B cell (primary cell): Measurements from ENCODE around the gene ZP1. TPM values are rescaled to one million over a fixed set of nuclear protein-coding genes. Genes with fewer than 3 reads are reported as not detected.

Experiments used
- ATAC-seq: fragments of 200-7000 bp; cut with Tn5 transposase; one replicate; pipeline ENCODE4 v1.10.0; 2021; ENCODE audit warnings: low read depth, mild to moderate bottlenecking, moderate number of reproducible peaks, moderate library complexity
- CTCF ChIA-PET: fragments of 350-600 bp; sonication (Branson Sonifier 250); formaldehyde crosslinking; loops from one replicate; lab custom pipeline; 2021; ENCODE audit warnings: antibody characterized with exemption, inconsistent platforms; lab: Charles Lee
- POLR2A ChIA-PET: fragments of 350-600 bp; sonication (Branson Sonifier 250); formaldehyde crosslinking; loops from one replicate; lab custom pipeline; 2021; ENCODE audit warnings: antibody characterized with exemption; lab: Charles Lee
- DNase-seq: peaks from one replicate; pipeline ENCODE4 v3.0.0; 2013
- H2AFZ ChIP-seq: 2 replicates; pipeline ENCODE4 v1.6.1; 2012; ENCODE audit warnings: mild to moderate bottlenecking, low read depth, low read length; ENCODE audit not compliant: insufficient read depth, poor library complexity, severe bottlenecking
- H3K27ac ChIP-seq, 2 donors: 1 replicate in 1 of 2; 2 replicates in 1 of 2; pipeline ENCODE4 v1.5.1; 2012 to 2013; ENCODE audit warnings: low read length in 2 of 2, mild to moderate bottlenecking in 2 of 2, moderate library complexity in 1 of 2
- H3K27me3 ChIP-seq, 4 experiments: fragments of 200-600 bp in 1 of 4; sonication (generic) in 1 of 4; replicated peaks in 1 of 4; 1 replicate in 2 of 4; 2 replicates in 2 of 4; pipeline versions ENCODE4 v1.6.1 to v1.7.0; 2013 to 2016; ENCODE audit warnings: low read length in 3 of 4, mild to moderate bottlenecking in 2 of 4, mixed read lengths in 1 of 4, moderate library complexity in 1 of 4; ENCODE audit not compliant: insufficient read depth in 4 of 4, control insufficient read depth in 3 of 4; ENCODE audit errors: control extremely low read depth in 1 of 4
- H3K36me3 ChIP-seq, 2 experiments: replicated peaks in 1 of 2; 1 replicate in 1 of 2; 2 replicates in 1 of 2; pipeline versions ENCODE4 v1.6.1 to v1.7.1; 2013; ENCODE audit warnings: low read length in 1 of 2; ENCODE audit not compliant: insufficient read depth in 2 of 2, control insufficient read depth in 1 of 2; ENCODE audit errors: control extremely low read depth in 1 of 2, extremely low read depth in 1 of 2
- H3K4me1 ChIP-seq, 2 donors: fragments of 200-600 bp in 1 of 2; sonication (generic) in 1 of 2; 1 replicate in 1 of 2; 2 replicates in 1 of 2; pipeline versions ENCODE4 v1.5.1 to v1.6.1; 2013 to 2017; ENCODE audit warnings: low read length in 2 of 2; ENCODE audit not compliant: control insufficient read depth in 2 of 2, insufficient read depth in 2 of 2
- H3K4me2 ChIP-seq: replicated peaks from 2 replicates; pipeline ENCODE3; 2012; ENCODE audit warnings: mild to moderate bottlenecking, low read depth, low read length; ENCODE audit not compliant: poor library complexity, severe bottlenecking
- H3K4me3 ChIP-seq, 5 experiments: fragments of 200-600 bp in 1 of 5; sonication (generic) in 1 of 5; 1 replicate in 3 of 5; 2 replicates in 2 of 5; pipeline versions ENCODE4 v1.5.1 to v1.7.0; 2011 to 2016; ENCODE audit warnings: low read length in 4 of 5, mild to moderate bottlenecking in 4 of 5, low read depth in 2 of 5, control low read depth in 1 of 5, moderate library complexity in 1 of 5; ENCODE audit not compliant: insufficient read depth in 1 of 5; ENCODE audit errors: control extremely low read depth in 1 of 5, extremely low read depth in 1 of 5
- H3K79me2 ChIP-seq: fragments of 200-600 bp; sonication (generic); one replicate; pipeline ENCODE4 v1.6.0; 2016; ENCODE audit warnings: low read length; ENCODE audit not compliant: control insufficient read depth, insufficient read depth
- H3K9ac ChIP-seq: fragments of 200-600 bp; sonication (generic); 2 replicates; pipeline ENCODE4 v1.6.1; 2017; ENCODE audit warnings: mild to moderate bottlenecking, low read length, moderate library complexity
- H3K9me3 ChIP-seq, 3 donors: one replicate each; pipeline versions ENCODE4 v1.6.1 to v1.7.1; 2013; ENCODE audit warnings: low read length in 2 of 3; ENCODE audit not compliant: control insufficient read depth in 2 of 3, insufficient read depth in 1 of 3; ENCODE audit errors: control extremely low read depth in 1 of 3
- H4K20me1 ChIP-seq: 2 replicates; pipeline ENCODE4 v1.6.0; 2012; ENCODE audit warnings: mild to moderate bottlenecking, low read length; ENCODE audit not compliant: insufficient read depth, control insufficient read depth, poor library complexity, severe bottlenecking
- H3K27ac Mint-ChIP-seq: one replicate; pipeline ENCODE4 v1.8.0; 2021; ENCODE audit warnings: mixed read lengths
- H3K27me3 Mint-ChIP-seq: one replicate; pipeline ENCODE4 v1.8.0; 2021; ENCODE audit warnings: mixed read lengths
- H3K4me1 Mint-ChIP-seq: one replicate; pipeline ENCODE4 v1.8.0; 2021; ENCODE audit warnings: mixed read lengths
- H3K4me3 Mint-ChIP-seq: one replicate; pipeline ENCODE4 v1.8.0; 2021; ENCODE audit warnings: mixed read lengths
- H3K9me3 Mint-ChIP-seq: one replicate; pipeline ENCODE4 v1.8.0; 2022; ENCODE audit warnings: mixed read lengths; ENCODE audit not compliant: insufficient read depth
- EZH2 ChIP-seq: IDR thresholded peaks from 2 replicates; pipeline ENCODE4 v1.6.1; 2012; ENCODE audit warnings: borderline replicate concordance, low read depth, mild to moderate bottlenecking, moderate library complexity, low read length; ENCODE audit not compliant: insufficient read depth, poor library complexity, severe bottlenecking
- WGBS: methylation state at CpG from one replicate; pipeline ENCODE4 v1.1.5; 2013; ENCODE audit warnings: missing lambda C conversion rate; ENCODE audit not compliant: insufficient coverage; 5-methylcytosine and 5-hydroxymethylcytosine counted together
- intact Hi-C: fragments of 100-400 bp; cut with micrococcal nuclease; formaldehyde crosslinking; loops from one replicate; pipeline ENCODE4 v1.10.0; 2022
- polyA plus RNA-seq: library from polyadenylated mRNA; depleted of rRNA; stranded (reverse); fragments of >200 nt; gene quantifications from 2 replicates; pipeline ENCODE4 v1.2.3, GENCODE V29; 2012
- total RNA-seq, 2 donors: library from RNA; stranded (reverse); fragments of 120-200 nt in 1 of 2; gene quantifications; 1 replicate in 1 of 2; 2 replicates in 1 of 2; pipeline versions ENCODE4 v1.2.3 to v1.2.4, GENCODE V29; 2013 to 2022
- TF ChIP-seq, protein P1 (sequence below): fragments of 200-600 bp; IDR thresholded peaks from one replicate; pipeline ENCODE4 v1.8.0; 2022; ENCODE audit warnings: antibody characterized with exemption, mild to moderate bottlenecking

Gene ZP1
- total and polyA plus RNA-seq, 2 donors (not counting 1 experiment from before 2014, with no cell fraction given), result 0.06 TPM; not detected in 1

DNA sequence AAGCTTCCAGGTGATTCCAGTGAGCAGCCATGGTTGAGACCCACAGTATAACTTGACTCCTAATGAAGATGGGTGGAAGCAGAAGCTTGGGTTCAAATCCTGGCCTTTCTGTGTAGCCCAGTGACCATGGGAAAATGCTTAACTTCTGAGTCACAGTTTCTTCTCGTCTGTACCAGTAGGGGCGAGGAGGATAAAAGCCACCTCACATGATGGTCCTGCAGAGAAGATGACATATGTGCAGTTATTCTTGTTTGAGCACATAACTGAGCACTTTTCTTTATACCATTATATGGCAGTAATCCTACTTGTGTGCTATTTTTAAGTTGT lies 51.6 kb downstream of the ZP1 start:
- H3K4me1 Mint-ChIP-seq, result peaks cover 65% of the 10 kb centered on the region

GRCh38 chr11:60919320-60919719 lies 52.0 kb downstream of the ZP1 start:
- H3K4me3 Mint-ChIP-seq, result peak overlapping the region; percentile 69
- Histone ChIP-seq H3K9ac (no peak overlapping the region), H3K36me3 (peaks cover 0 to 43% of the 10 kb centered on the region in 2 experiments), H3K79me2 (peaks cover 66% of the 10 kb centered on the region), H3K4me2 (peak overlapping the region; percentile 53), H3K27ac (peak overlapping the region in 1 of 2 donors; percentile 16), H3K4me3 (no peak overlapping the region), H3K27me3 (peaks cover 0 to 17% (median 5%) of the 10 kb centered on the region in 4 experiments), H4K20me1 (peaks cover 78% of the 10 kb centered on the region), H3K4me1 (peaks cover 52 to 63% of the 10 kb centered on the region in 2 donors), H2AFZ (no peak overlapping the region), H3K9me3 (no peaks in the 10 kb centered on the region)
- ATAC-seq (no peak), DNase-seq (peak; percentile 56)
- no peak for TF ChIP-seq EZH2
- TF ChIP-seq, protein P1, sequence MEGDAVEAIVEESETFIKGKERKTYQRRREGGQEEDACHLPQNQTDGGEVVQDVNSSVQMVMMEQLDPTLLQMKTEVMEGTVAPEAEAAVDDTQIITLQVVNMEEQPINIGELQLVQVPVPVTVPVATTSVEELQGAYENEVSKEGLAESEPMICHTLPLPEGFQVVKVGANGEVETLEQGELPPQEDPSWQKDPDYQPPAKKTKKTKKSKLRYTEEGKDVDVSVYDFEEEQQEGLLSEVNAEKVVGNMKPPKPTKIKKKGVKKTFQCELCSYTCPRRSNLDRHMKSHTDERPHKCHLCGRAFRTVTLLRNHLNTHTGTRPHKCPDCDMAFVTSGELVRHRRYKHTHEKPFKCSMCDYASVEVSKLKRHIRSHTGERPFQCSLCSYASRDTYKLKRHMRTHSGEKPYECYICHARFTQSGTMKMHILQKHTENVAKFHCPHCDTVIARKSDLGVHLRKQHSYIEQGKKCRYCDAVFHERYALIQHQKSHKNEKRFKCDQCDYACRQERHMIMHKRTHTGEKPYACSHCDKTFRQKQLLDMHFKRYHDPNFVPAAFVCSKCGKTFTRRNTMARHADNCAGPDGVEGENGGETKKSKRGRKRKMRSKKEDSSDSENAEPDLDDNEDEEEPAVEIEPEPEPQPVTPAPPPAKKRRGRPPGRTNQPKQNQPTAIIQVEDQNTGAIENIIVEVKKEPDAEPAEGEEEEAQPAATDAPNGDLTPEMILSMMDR, result no peak
- H3K4me1 Mint-ChIP-seq, result peaks cover 66% of the 10 kb centered on the region
- no CpG with 5 or more reads among the region's 1 CpG for WGBS
- no peaks in the 10 kb centered on the region for H3K27me3 Mint-ChIP-seq
- intact Hi-C loops, result loop anchor here (5.0 to 10.0 kb wide), 3 partner anchors 435 to 1255 kb away; partner anchors contain the start of genes FTH1 and PATL1
- H3K27ac Mint-ChIP-seq, result peak overlapping the region; percentile 85
- ChIA-PET POLR2A (interaction anchor here (0.6 to 8.3 kb wide), 2 partner anchors 13 to 1867 kb away, joined by 3 to 96 read pairs; no protein-coding TSS in a partner anchor), CTCF (interaction anchor here (0.6 to 11.8 kb wide), 11 partner anchors 10 to 612 kb away, joined by 3 to 129 read pairs (median 4); partner anchors contain the start of gene PRPF19)
- no peaks in the 10 kb centered on the region for H3K9me3 Mint-ChIP-seq

More for the DNA sequence above, 51.6 kb downstream of the ZP1 start:
- H3K4me2 ChIP-seq, result peak overlapping the region; percentile 53
- TF ChIP-seq, protein P1, result no peak
- peaks cover 0 to 43% of the 10 kb centered on the region in 2 experiments for H3K36me3 ChIP-seq
- peaks cover 70% of the 10 kb centered on the region for H3K79me2 ChIP-seq
- ATAC-seq, result no peak
- H3K27ac ChIP-seq, result no peak overlapping the region
- intact Hi-C loops, result loop anchor here (5.0 to 10.0 kb wide), 3 partner anchors 436 to 1254 kb away; partner anchors contain the start of genes FTH1 and PATL1
- H3K4me3 ChIP-seq, result no peak overlapping the region
- Mint-ChIP-seq H3K9me3 (no peaks in the 10 kb centered on the region), H3K27me3 (no peaks in the 10 kb centered on the region), H3K27ac (peak overlapping the region; percentile 85), H3K4me3 (no peak overlapping the region)
- H3K27me3 ChIP-seq, result peaks cover 0 to 13% (median 4%) of the 10 kb centered on the region in 4 experiments
- POLR2A ChIA-PET, result interaction anchor here (8.3 kb wide), 1 partner anchor 13 kb away, joined by 96 read pairs; no protein-coding TSS in a partner anchor
- WGBS, result no CpG with 5 or more reads among the region's 2 CpGs
- DNase-seq, result no peak
- H3K9me3 ChIP-seq, result no peaks in the 10 kb centered on the region
- H3K4me1 ChIP-seq, result peaks cover 49 to 60% of the 10 kb centered on the region in 2 donors
- CTCF ChIA-PET, result interaction anchor here (0.6 to 11.8 kb wide), 11 partner anchors 10 to 613 kb away, joined by 3 to 129 read pairs (median 4); partner anchors contain the start of gene PRPF19
- peaks cover 76% of the 10 kb centered on the region for H4K20me1 ChIP-seq
- no peak overlapping the region for H2AFZ ChIP-seq
- no peak overlapping the region for H3K9ac ChIP-seq
